Stimulated activated CD8-positive, alpha-beta memory T cell treated with anti-CD3 and anti-CD28 coated beads, Interleukin-15, amount 100 ng/mL, for 4 hours (primary cell): ENCODE data around the gene FAM209B.
"Not testable (repeated sequence)": the region's sequence is repeated elsewhere in the genome, so short reads cannot be mapped to it uniquely, and the experiment has no call there.

Experiments used
- DNase-seq, 2 donors: peaks; one replicate each; pipeline ENCODE4 v3.0.0-alpha.2; 2020; ENCODE audit warnings: low read depth in 2 of 2

Gene FAM209B, protein sequence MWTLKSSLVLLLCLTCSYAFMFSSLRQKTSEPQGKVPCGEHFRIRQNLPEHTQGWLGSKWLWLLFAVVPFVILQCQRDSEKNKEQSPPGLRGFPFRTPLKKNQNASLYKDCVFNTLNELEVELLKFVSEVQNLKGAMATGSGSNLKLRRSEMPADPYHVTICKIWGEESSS

DNA sequence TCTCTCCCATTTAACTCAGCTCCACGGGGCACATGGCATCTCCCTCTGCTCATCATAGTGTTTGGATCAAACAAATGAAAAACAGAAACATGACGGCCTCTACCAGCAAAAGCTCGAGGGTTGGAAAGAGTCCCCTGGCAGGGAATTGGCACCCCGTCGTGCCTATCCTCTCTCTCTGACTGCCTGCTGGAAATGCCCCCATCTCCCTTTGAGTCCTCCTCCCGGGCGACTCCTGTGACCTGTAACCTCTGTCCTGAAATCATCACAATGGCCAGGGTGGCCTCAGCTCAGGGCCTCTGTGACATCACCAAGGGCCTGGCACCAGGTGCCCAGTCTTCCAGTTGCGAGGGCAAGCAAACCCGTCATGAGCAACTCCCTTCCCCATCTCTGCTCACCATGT lies at the start of gene FAM209B:
TSS of gene FAM209B (plus strand) at position 301 of the 400 bp plus-strand sequence. CDS start at position 397, 96 bp downstream.
- not testable (repeated sequence) for DNase-seq

DNA sequence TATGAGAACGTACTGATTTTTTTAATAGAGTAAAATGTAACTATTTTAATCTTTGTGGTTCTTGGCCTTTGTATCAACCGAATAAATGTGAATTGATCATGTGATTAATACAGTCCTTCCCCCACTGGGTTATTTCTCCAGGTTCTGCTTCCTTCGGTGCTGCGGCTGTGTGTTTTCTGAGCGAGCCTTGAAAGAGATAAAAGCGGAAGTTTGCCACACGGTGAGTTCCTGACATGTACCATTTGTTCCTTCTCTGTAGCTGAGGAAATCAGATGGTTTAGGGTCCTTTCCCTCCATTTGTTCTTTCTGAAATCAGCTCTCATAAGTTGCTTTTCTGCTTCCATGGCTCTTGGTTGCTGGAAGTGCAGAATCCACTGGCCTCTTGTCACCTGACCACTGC lies 49.1 kb upstream of the FAM209B start:
- DNase-seq = no peak

DNA sequence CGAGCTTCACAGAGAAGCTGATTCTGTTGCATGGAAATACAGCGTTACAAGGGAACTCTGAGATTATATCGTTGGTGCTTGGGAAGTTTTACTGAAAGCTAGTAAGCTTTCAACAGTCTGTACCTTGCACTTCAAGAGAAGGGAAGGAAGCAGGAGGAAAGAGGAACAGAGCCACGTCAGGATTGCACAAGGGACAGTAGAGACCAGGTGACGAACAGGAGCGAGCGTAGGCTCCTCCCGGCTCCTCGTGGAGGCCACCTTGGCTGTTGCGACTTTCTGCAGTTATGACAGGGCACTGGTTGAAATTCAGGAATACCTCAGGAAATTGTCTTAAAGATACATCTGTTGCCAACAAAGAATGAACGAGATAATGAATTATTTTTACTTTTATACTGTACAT lies 45.8 kb upstream of the FAM209B start:
- DNase-seq = no peak

DNA sequence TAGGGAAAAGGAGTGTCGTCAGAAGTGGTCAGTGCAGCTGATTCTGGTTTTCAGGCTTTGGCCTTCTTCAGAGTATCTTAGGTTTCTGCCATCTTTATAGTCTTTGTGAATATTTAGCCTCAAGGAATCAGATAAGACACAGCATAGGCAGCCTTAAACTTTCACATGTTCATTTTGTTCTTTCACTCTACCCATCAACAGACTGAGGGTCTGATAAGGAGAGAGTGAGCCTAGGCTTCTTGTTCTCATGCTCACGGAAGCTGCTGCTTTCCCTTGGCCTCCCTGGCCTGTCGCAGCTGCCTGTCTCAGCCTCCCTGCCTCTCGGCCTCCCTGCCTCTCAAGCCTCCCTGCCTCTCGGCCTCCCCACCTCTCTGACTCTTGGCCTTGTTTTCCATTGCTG lies 44.5 kb upstream of the FAM209B start:
- DNase-seq = no peak

DNA sequence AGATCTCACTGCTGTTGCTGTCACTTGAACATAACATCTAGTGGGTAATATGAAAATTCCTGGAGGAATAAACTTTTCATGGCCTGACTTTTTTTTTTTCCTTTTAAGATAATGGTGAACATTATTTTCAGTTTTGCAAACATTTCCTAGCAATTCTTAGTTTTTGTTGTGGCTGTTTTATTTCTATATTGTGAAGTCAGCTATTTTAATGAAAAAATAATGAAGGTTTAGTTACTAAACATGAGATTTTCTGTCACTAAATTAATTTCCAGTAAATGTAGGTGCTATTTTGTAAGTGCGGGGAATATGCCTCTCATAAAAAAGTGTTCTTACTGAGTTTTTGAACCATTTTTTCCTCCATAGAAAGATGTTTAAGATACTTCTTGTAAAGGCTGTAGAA lies 31.9 kb upstream of the FAM209B start:
- no peak for DNase-seq

DNA sequence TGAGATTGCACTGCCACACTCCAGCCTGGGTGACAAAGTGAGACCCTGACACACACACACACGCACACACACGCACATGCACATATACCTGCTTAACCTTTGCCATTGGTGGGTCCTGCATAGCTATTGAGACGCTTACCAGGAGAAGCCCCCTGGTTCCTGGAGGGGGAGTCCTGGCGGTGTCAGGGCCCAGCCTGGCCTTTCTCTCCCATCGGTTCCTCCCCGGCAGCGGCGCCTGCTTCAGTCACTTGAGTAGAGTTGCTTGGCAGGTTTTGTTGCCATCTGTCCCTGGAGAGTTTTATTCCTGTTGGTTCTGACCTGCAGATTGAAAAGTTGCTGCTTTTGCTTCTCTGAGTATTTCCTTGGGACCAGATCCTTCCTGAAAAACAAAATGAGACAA lies 29.1 kb upstream of the FAM209B start:
- DNase-seq = no peak

DNA sequence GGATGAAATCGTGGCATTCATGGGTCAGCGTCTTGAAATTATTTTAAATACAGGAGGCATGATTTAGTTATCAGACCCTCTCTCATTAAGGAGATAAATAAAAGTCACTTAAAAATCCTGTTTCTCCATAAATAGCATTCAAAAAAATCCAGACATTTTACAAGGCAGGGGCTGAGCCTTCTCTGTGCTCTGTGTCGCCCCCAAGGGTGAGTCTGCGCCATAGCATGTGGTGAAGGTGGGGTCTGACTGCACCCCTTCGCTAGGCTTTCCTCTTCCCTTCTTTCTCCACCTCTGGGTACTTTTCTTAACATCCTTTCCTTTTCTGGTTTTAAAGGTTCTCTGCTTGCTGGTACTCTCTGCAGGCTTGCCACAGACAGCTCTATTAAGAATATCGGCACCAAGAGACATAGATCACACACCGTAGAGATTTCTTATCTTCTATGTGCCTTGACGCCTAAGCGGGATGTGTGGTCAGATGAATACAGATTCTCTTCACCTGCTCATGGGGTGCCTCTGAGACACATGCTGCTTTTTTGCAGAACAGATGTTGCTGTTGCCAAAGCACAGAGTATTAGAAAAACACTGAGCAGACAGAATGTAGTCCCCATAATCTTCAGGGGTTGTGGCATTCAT lies 28.6 kb upstream of the FAM209B start:
- DNase-seq = no peak

DNA sequence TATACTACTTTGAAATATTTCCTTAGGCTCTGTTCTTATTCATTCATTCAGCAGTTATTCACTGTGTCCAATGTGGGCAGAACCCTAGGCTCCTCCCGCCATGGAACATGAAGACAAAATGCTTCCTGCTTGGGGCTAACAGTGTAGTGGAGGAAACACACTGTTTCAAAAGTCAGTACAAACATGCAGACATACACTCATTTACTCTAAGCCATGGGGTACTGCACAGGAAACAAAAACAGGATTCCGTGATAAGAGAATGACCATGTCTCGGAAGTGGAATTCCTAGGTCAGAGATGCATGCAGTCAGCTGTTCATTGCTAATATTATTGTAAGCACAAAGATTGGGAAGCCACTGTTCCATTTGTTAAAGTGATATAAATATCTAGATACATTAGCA lies 26.9 kb upstream of the FAM209B start:
- DNase-seq = no peak

DNA sequence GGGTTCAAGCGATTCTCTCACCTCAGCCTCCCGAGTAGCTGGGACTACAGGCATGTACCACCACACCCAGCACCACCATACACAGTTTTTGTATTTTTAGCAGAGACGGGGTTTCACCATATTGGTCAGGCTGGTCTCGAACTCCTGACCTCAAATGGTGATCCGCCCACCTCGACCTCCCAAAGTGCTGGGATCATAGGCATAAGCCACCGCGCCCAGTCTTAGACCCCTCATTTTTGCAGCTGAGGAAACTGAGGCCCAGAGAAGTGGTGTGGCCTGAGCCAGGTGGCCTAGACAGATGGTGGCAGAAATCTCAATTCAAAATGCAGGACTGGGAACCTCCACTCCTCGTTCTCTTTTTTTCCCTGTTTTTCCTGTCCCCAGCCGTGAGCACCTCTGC lies 21.1 kb upstream of the FAM209B start:
- no peak for DNase-seq

DNA sequence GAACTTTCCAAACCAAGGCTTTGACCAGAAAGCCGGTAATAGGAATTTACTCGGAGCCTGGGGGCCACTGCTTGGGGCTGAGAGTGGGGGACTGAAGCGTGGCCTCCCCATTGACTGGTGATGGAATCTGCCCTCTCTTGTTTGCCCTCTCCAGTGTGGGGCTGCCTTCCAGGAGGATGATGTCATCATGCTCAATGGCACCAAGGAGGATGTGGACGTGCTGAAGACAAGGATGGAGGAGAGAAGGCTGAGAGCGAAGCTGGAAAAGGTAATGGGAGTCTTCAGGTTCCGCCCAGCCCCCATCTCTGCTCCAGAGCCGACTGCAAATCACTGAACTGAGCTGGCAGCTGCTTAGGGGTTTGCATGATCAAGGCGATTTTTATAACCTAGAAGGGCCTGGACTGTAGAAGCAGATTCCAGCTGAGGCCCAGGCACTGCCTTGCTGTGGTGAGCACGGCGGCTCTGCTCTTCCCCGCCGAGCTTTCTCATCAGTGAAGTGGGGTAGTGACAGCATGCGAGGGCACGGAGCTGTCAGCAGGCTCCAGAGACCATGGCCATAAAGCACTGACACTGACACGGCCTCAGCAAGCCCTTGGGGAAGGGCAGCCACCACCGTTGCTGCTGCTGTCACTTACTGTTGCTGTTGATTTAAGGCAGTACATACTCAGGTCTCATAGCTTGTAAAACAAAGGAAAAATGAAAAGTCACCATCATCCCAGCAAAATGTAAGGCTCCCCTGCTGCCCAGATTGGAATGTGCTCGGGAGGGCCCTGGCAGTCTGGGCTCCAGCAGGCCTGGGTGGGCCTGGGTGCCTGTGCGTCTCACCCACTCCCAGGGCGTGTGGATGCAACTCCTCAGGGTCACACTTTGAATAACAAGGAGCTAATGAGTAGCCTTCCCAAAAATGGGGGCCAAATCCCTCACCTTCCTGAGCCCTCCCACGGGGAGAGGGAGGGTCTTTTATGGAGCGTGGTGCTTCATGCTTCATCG lies 19.6 kb upstream of the FAM209B start:
- no peak for DNase-seq

DNA sequence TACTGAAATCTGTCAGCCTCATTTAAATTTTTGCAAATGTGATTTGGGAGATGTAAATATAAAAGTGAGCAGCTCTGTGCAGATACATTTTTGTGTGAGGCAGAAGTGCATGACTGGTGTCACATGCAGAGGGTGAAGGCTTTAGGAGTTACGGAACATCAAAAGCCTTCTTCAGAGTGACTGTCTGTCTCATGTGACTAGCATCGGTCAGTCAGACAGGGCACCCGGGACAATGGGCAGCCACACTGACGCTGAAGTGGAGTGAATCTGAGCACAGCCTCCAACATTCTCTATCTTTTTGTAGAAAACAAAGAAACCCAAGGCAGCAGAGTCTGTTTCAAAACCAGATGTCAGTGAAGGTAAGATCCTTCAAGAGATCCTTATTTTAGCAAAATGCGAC lies 16.4 kb upstream of the FAM209B start:
- no peak for DNase-seq

DNA sequence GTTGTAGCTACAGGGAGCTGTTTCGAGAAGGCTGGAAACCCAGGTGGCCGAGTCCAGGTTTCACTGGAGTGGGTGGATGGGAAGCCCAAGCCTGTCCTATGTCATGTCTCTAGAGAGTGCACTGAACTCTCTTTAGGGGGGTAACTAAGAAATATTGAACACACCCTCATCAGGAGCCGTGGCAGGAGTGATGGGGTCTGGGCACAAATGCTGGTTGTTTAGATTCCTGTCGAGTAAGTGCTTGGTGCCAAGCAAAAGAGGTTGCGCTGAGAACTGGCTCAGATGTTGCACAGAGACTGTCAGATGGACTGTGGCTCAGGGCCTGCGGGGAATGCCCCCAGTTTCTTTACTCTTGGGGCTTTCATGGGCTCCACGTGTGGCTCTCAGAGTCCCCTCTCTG lies 15.8 kb upstream of the FAM209B start:
- no peak for DNase-seq

DNA sequence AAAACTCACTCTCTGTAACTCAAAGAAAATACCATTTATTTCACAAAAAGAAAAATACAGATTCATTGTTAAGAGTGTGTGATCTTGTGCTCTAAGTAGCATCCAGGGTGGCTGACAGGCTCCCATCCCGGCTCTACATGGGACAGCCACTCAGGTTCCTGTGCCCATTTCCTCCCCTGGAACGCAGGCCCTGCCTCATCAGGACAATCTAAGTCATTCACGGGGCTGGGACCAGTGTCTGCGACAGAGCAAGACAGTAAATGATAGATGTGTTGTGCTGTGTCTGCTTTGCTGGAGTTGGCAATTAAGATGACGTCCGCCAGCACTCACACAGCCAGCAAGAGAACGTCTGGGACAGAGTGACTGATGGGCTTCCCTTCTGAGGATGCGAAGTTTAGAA lies 15.4 kb upstream of the FAM209B start:
- no peak for DNase-seq

DNA sequence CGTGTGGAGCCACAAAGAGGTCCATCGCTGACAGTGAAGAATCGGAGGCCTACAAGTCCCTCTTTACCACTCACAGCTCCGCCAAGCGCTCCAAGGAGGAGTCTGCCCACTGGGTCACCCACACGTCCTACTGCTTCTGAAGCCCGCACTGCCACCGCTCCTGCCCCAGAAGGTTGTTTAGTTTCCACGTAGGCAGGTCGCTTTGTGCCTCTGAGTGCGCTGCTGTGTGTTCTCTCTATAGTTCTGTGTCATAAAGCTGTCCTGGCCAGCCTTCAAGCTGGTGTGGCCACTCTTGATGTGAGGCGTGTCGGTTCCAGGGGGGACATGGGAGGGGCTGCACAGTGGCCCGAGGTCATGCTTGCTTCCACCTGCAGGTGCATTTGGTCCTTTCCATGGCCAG lies 14.9 kb upstream of the FAM209B start:
- no peak for DNase-seq

DNA sequence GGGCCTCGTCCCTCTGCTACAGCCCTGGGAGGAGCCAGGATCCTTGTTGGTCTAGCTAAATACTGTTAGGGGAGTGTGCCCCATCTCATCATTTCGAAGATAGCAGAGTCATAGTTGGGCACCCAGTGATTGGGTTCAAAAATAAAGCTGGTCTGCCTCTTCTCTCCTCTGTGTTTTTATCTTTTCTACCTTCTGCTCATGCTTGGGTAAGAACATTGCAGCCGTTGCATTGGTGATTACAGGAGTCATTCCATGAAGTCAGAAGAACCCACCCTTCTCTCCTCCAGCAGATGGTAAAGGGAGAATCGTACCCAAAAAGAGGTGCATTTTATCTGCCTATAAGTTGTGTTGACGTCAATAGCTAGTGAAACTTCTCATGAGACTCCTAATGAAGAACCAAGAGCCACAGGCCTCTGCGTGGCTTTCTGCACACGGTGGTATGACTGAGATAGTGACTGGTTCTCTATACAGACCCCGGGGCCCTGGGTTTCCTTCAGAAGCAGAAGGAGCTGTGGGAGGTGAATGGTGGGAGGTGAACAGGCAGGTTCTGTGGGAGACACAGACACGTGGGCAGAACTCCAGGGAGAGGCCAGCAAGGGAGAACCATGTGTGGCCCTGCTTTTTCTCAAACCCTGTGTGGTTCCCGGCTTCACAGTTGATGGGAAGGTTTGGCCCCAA lies 14.2 kb upstream of the FAM209B start:
- no peak for DNase-seq

DNA sequence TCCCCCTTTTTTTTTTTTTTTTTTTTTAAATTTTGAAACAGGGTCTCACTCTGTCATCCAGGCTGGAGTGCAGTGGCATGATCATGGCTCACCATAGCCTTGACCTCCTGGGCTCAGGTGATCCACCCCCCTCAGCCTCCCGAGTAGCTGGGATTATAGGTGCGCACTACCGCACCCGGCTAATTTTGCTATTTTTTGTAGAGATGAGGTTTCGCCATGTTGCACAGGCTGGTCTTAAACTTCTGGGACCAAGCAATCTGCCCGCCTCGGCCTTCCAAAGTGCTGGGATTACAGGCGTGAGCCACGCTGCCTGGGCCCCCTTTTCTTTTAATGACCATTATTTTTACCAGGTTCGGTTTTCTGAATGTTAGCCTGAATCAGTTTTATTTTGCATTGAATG lies 13.5 kb upstream of the FAM209B start:
- no peak for DNase-seq

DNA sequence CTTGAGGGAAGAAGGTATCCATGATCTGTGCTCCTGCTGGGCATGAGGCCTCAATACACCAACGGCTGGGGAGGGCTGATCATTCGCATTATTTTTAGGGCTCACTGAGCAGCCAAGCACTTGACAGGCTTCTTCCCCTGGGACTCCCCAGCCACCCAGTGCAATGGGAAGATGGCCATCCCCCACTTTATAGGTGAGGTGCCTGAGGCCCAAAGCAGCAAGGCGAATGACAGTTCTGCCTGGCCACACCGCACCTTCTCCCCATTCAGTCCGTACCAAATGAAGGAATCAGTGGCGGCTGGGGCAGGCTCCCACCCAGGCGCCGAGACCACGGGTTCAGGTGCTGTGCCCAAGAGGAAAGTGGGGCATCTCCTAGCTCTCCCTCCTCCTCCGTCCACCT lies 12.9 kb upstream of the FAM209B start:
- DNase-seq = no peak

DNA sequence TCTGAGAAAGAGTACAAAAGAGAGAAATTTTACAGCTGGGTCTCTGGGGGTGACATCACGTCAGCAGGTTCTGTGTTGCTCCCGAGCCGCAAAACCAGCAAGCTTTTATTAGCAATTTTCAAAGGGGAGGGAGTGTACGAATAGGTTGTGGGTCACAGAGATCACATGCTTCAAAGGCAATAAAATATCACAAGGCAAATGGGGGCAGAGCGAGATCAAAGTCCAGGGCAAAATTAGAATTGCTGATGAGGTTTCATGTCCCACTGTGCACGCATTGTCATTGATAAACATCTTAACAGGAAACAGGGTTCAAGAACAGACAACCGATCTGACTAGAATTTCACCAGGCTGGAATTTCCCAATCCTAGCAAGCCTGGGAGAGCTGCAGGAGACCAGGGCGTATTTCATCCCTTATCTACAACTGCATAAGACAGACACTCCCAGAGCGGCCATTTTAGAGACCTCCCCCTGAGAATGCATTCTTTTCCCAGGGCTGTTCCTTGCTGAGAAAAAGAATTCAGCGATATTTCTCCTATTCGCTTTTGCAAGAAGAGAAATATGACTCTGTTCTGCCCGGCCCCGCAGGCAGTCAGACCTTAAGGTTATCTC lies 12.2 kb upstream of the FAM209B start:
- DNase-seq = not testable (repeated sequence)

DNA sequence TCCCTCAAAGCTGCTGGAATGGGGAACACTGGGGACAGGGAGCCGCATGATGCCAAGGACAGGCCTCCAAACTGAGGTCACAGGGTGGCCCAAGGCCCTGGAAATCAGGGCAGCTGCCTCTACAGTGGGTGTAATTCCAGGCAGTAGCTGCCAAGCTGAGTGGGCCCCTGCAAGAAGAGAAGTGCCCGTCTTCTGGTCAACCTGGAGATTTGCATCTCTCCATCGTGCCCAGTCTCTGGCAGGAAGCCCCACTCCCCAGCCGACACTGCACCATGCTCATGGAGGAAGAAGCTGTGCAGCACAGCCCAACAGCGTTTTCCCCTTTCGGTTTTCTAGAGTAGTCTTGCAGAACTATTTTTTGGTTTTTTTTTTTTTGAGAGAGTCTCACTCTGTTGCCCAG lies 10.7 kb upstream of the FAM209B start:
- DNase-seq = no peak

DNA sequence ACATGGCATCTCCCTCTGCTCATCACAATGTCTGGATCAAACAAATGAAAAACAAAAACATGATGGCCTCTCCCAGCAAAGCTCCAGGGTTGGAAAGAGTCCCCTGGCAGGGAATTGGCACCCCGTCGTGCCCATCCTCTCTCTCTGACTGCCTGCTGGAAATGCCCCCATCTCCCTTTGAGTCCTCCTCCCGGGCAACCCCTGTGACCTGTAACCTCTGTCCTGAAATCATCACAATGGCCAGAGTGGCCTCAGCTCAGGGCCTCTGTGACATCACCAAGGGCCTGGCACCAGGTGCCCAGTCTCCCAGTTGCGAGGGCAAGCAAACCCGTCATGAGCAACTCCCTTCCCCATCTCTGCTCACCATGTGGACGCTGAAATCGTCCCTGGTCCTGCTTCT lies 8.6 kb upstream of the FAM209B start, which contains the start of gene FAM209A:
TSS of gene FAM209A (plus strand) at position 301 of the 400 bp plus-strand sequence. CDS start at position 366, 65 bp downstream.
- not testable (repeated sequence) for DNase-seq

DNA sequence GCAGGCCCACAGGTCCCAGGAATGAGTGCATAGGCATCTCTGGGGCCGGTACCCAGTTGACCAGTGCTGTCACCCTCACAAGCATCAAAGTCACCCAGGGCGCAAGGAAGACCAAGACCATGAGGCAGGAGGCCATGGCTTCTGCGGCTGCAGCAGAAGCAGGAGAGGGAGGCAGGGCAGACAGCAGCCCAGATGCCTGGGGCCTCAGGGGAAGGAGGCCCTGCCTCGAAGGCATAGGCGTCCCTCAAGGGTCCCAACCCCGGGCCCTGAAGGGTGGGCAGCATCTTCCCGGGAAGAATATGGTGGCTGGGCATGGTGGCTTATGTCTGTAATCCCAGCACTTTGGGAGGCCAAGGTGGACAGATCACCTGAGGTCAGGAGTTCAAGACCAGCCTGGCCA lies 5.5 kb upstream of the FAM209B start:
- DNase-seq = no peak

DNA sequence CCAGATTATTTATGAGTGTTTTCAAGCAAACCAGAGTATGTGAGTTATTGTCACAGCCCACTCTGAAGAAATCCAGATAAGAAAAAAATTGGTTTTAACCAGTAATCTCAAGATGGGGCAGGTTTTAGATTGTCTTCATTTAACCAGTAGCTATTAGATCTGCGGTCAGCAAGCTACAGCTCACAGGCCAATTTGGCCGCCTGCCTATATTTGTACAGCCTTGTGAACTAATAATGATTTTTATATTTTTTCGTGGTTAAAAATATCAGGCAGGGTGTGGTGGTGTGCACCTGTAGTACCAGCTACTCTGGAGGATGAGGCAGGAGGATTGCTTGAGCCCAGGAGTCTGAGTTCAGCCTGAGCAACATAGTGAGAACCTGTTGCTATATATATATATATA lies 5.0 kb downstream of the FAM209B start:
- DNase-seq = no peak
